CMK (cell line): ENCODE results near the gene TRIO.

Experiments
- DNase-seq: peaks from one replicate; pipeline ENCODE4 v3.0.0-alpha.2; 2010; ENCODE audit warnings: low read depth

TRIO gene

GRCh38 chr5:14296533-14297331 is 153.6 kb downstream of the TRIO start:
- DNase-seq = no peak

- DNase-seq = no peak
These were observed 154.6 kb downstream of the TRIO start for GRCh38 chr5:14297697-14298096.

- no peak for DNase-seq
These were observed 155.1 kb downstream of the TRIO start for GRCh38 chr5:14298126-14298847.

- DNase-seq = no peak
These were observed 156.5 kb downstream of the TRIO start for GRCh38 chr5:14299666-14300065.

- no peak for DNase-seq
These were observed 158.0 kb downstream of the TRIO start for GRCh38 chr5:14301186-14301585.

GRCh38 chr5:14302330-14302729 is 159.2 kb downstream of the TRIO start:
- no peak for DNase-seq

GRCh38 chr5:14305045-14305444 is 161.9 kb downstream of the TRIO start:
- no peak for DNase-seq

GRCh38 chr5:14306329-14306815 is 163.2 kb downstream of the TRIO start:
- DNase-seq = no peak

- no peak for DNase-seq
These were observed 165.4 kb downstream of the TRIO start for GRCh38 chr5:14308384-14309154.

GRCh38 chr5:14309199-14309598 is 166.1 kb downstream of the TRIO start:
- no peak for DNase-seq

- DNase-seq = no peak
These were observed 166.9 kb downstream of the TRIO start for GRCh38 chr5:14309878-14310531.

- no peak for DNase-seq
These were observed 167.8 kb downstream of the TRIO start for GRCh38 chr5:14310901-14311300.

- no peak for DNase-seq
These were observed 171.0 kb downstream of the TRIO start for GRCh38 chr5:14313986-14314690.

- no peak for DNase-seq
These were observed 173.3 kb downstream of the TRIO start for GRCh38 chr5:14316471-14316870.

GRCh38 chr5:14319102-14319501 is 176.0 kb downstream of the TRIO start:
- no peak for DNase-seq

GRCh38 chr5:14321936-14322335 is 178.8 kb downstream of the TRIO start:
- DNase-seq = no peak

- no peak for DNase-seq
These were observed 179.5 kb downstream of the TRIO start for GRCh38 chr5:14322437-14323187.

- DNase-seq = no peak
These were observed 180.3 kb downstream of the TRIO start for GRCh38 chr5:14323466-14323865.

- DNase-seq = no peak
These were observed 182.2 kb downstream of the TRIO start for GRCh38 chr5:14325369-14325768.

GRCh38 chr5:14326035-14326903 is 183.1 kb downstream of the TRIO start:
- DNase-seq = no peak
